ENCODE data around the gene CXCL10.
A peak's percentile ranks its signal among the peaks of the same experiment; 100 is the strongest.

The CXCL10 gene

DNA sequence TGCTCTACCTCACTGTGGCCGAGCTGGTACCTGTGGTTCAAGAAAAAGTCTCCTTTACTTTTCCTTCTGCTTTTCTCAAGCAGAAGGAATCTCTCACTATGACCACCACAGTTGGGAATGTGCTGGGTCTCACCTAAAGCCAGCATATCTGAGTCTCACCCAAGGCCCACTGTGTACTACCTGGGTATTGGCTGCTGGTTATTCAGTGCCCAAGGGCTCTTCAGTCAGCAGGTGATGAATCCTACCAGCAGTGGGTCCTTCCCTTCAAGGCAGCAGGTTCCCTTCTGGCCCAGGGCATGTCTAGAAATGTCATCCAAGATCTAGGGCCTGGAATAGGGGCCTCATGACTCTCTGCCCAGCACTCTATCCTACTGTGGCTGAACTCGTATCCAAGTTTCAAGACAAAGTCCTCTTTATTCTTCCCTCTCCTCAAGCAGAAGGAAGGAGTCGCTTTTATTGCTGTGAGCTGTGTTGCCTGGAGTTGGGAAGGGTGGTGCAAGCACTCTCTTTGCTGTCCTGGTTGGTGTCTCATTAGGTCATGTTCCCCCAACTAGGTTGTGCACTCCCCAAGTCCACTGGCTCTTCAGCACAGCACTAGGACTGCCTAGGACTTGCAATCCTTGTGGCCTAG, 6.1 kb downstream of the CXCL10 start:
- DNase-seq (ENCODE audit: low read depth, low spot score), result no peak
- H3K4me3 ChIP-seq (ENCODE audit: low read depth, low read length), result no peak overlapping the region
- POLR2A ChIA-PET, result no interaction called here
- CTCF ChIA-PET, result no interaction called here
- TF ChIP-seq, protein P1, sequence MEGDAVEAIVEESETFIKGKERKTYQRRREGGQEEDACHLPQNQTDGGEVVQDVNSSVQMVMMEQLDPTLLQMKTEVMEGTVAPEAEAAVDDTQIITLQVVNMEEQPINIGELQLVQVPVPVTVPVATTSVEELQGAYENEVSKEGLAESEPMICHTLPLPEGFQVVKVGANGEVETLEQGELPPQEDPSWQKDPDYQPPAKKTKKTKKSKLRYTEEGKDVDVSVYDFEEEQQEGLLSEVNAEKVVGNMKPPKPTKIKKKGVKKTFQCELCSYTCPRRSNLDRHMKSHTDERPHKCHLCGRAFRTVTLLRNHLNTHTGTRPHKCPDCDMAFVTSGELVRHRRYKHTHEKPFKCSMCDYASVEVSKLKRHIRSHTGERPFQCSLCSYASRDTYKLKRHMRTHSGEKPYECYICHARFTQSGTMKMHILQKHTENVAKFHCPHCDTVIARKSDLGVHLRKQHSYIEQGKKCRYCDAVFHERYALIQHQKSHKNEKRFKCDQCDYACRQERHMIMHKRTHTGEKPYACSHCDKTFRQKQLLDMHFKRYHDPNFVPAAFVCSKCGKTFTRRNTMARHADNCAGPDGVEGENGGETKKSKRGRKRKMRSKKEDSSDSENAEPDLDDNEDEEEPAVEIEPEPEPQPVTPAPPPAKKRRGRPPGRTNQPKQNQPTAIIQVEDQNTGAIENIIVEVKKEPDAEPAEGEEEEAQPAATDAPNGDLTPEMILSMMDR (IDR thresholded peaks at IDR 0.05; ENCODE audit: insufficient read depth, low read length, missing control alignments), result no peak

DNA sequence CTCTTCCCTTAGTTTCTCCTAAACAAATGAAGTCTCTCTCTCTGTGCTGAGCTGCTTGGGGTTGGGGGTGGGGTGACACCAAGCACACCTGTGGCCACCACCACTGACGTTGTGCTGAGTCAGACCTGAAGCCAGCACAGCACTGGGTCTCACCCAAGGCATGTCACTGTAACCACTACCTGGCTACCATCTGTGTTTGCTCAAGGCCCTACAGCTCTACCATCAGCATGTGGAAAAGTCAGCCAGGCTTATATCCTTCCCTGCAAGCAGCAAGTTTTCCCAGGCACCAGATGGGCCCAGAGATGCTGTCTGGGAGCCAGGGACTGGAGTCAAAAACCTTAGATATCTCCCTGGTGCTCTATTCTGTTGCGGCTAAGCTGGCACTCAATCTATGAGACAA, 6.9 kb downstream of the CXCL10 start:
- ChIA-PET POLR2A (no interaction called here), CTCF (interaction anchor here (6.3 kb wide), 1 partner anchor 20 kb away, joined by 33 read pairs; no protein-coding TSS in a partner anchor)
- TF ChIP-seq, protein P1 (IDR thresholded peaks at IDR 0.05; ENCODE audit: insufficient read depth, low read length, missing control alignments), result no peak
- DNase-seq (ENCODE audit: low read depth, low spot score), result no peak
- no peak overlapping the region for H3K4me3 ChIP-seq (ENCODE audit: low read depth, low read length)

DNA sequence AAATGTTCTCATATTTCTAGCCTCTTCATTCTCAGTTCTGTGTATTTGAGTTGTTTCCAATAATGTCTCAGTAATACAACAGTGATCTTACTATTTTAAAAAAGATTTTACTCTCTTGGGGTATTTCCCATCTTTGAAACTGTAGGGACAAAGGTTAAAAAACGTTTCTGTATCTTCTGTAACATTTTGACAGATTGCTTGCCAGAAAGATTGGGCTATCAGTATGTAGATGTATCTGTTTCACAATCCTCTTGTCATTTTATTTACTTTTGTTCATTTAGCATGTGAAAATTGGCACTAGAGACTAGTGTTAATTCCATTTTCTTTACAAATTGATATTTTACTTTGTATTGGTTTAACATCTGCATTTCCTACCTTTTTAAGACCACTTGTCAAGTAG, 9.8 kb downstream of the CXCL10 start:
- ChIA-PET POLR2A (no interaction called here), CTCF (interaction anchor here (0.7 to 6.3 kb wide), 2 partner anchors 17 to 20 kb away, joined by 3 to 33 read pairs; no protein-coding TSS in a partner anchor)
- no peak for DNase-seq (ENCODE audit: low read depth, low spot score)
- H3K4me3 ChIP-seq (ENCODE audit: low read depth, low read length), result no peak overlapping the region
- TF ChIP-seq, protein P1 (IDR thresholded peaks at IDR 0.05; ENCODE audit: insufficient read depth, low read length, missing control alignments), result no peak

DNA sequence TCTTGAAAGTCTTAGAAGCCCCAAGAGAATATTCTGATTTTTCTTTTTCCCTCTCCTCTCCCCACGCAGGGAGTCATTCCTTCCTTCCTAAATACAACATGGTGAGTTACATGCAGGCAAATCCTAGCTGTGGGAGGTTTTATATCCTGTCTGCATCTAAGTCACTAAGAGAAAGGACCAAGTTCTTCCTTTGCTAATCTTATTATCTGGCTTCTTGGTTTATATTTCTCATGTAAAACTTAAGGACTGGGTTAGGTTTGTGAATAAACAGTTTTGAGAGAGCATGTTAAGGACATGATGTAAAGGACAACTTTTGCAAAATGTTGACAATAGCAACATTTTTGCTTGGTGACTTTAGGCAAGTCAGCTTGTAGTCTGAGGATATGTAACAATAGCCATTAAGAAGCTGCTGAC, 10.9 kb downstream of the CXCL10 start:
- no peak overlapping the region for H3K4me3 ChIP-seq (ENCODE audit: low read depth, low read length)
- DNase-seq (ENCODE audit: low read depth, low spot score), result no peak
- TF ChIP-seq, protein P1 (IDR thresholded peaks at IDR 0.05; ENCODE audit: insufficient read depth, low read length, missing control alignments), result no peak
- ChIA-PET POLR2A (no interaction called here), CTCF (interaction anchor here (1.6 to 6.3 kb wide), 2 partner anchors 16 to 55 kb away, joined by 3 to 33 read pairs; no protein-coding TSS in a partner anchor)

DNA sequence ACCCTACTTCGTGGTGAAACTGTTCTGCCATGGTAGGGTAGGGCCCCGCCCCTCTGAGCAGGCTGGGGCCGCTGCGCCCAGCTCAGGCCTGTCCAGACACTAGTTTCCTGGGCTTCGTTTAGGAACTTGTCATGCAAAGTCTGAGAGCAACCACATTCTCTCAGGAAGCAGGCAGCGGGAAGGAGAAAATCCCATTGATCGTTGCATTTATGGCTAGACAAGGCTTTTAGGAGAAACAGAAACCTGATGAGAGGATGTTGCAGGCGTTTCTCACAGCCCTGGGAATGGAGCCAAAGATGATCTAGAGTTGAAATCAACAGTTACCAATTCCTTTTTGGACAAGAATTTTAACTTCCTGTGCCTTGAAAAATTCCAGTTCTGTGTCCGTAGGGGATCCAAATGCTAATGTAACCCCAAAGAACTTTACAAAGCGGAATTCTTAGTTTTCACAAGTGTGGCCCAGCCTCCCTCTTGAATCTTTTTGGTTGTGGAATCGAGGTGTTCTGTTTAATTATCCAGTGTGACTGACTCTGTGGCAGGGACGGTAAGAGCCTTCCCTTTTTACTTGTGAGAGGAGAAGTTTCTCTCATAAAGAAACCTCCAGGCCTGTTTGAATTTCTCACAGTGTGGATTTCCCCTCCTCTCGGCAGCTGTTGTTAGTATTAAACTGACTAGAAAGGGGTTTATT, 11.5 kb downstream of the CXCL10 start:
- DNase-seq (ENCODE audit: low read depth, low spot score), result peak; percentile 23
- H3K4me3 ChIP-seq (ENCODE audit: low read depth, low read length), result no peak overlapping the region
- ChIA-PET CTCF (interaction anchor here (1.6 to 6.3 kb wide), 2 partner anchors 15 to 55 kb away, joined by 3 to 33 read pairs; no protein-coding TSS in a partner anchor), POLR2A (no interaction called here)
- TF ChIP-seq, protein P1 (IDR thresholded peaks at IDR 0.05; ENCODE audit: insufficient read depth, low read length, missing control alignments), result no peak

DNA sequence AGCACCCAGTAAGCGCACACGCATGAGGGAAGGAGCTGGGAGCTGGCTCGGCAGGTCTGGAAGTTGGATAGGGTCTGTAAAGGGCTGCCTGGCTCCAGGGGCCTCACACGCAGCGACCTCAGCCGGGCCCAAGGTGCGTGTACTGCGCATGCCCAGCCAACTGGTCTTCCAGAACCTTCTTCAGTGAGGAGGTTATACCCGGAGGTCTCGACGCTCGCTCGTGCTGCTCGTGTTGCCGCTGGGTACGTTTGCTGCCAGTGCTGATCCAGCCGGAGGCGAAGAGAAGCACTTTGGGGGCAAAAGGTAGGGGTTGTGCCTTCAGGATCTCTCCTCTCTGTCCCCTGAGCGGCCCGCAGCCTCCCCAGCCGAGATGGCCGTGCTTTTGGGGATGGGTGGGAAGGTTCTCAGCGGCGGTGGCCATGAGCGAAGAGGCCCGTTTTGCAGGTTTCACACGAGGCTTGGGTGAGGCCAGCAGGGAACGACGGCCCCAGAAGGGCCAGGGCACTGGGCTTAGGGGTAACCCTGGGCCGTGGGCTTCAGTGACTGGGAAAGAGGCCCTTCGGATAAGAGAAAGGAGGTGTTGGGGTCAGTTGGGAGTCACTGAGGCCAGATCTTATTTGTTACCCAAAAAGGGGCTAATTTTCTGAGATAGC, 12.2 kb downstream of the CXCL10 start:
- H3K4me3 ChIP-seq (ENCODE audit: low read depth, low read length), result no peak overlapping the region
- POLR2A ChIA-PET, result no interaction called here
- TF ChIP-seq, protein P1 (IDR thresholded peaks at IDR 0.05; ENCODE audit: insufficient read depth, low read length, missing control alignments), result no peak
- CTCF ChIA-PET, result interaction anchor here (1.6 to 6.3 kb wide), 2 partner anchors 14 to 56 kb away, joined by 3 to 33 read pairs; no protein-coding TSS in a partner anchor
- DNase-seq (ENCODE audit: low read depth, low spot score), result no peak

Measured in AG04449 (cell line).